ENCODE results near the gene MED15. TPM values are rescaled to one million over a fixed set of nuclear protein-coding genes. Genes with fewer than 3 reads are reported as not detected.

MED15 gene
- total RNA-seq, 1 donor from 2014 or later, result 77.8 TPM

- H3K9me3 Mint-ChIP-seq (ENCODE audit: low read depth), result no peaks in the 10 kb centered on the region
These were observed 58.4 kb downstream of the MED15 start for GRCh38 chr22:20565761-20566160.

GRCh38 chr22:20566420-20567260 lies 59.2 kb downstream of the MED15 start:
- Mint-ChIP-seq H3K27ac (no peak overlapping the region), H3K27me3 (no peaks in the 10 kb centered on the region), H3K4me3 (ENCODE audit: low read depth) (no peak overlapping the region), H3K36me3 (ENCODE audit: insufficient read depth) (peaks cover 6% of the 10 kb centered on the region), H3K4me1 (ENCODE audit: low read depth) (no peaks in the 10 kb centered on the region), H3K9me3 (ENCODE audit: low read depth) (no peaks in the 10 kb centered on the region)
- no peak for DNase-seq (ENCODE audit: low spot score, unreplicated experiment)
- TF ChIP-seq, protein P1, sequence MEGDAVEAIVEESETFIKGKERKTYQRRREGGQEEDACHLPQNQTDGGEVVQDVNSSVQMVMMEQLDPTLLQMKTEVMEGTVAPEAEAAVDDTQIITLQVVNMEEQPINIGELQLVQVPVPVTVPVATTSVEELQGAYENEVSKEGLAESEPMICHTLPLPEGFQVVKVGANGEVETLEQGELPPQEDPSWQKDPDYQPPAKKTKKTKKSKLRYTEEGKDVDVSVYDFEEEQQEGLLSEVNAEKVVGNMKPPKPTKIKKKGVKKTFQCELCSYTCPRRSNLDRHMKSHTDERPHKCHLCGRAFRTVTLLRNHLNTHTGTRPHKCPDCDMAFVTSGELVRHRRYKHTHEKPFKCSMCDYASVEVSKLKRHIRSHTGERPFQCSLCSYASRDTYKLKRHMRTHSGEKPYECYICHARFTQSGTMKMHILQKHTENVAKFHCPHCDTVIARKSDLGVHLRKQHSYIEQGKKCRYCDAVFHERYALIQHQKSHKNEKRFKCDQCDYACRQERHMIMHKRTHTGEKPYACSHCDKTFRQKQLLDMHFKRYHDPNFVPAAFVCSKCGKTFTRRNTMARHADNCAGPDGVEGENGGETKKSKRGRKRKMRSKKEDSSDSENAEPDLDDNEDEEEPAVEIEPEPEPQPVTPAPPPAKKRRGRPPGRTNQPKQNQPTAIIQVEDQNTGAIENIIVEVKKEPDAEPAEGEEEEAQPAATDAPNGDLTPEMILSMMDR (IDR thresholded peaks at IDR 0.05; ENCODE audit: unreplicated experiment), result no peak

More at GRCh38 chr22:20565761-20566160, 58.4 kb downstream of the MED15 start:
- no peak for DNase-seq (ENCODE audit: low spot score, unreplicated experiment)
- TF ChIP-seq, protein P1 (IDR thresholded peaks at IDR 0.05; ENCODE audit: unreplicated experiment), result no peak
- H3K27ac Mint-ChIP-seq, result no peak overlapping the region
- no peak overlapping the region for H3K4me3 Mint-ChIP-seq (ENCODE audit: low read depth)
- H3K27me3 Mint-ChIP-seq, result no peaks in the 10 kb centered on the region
- H3K36me3 Mint-ChIP-seq (ENCODE audit: insufficient read depth), result peaks cover 8% of the 10 kb centered on the region
- no peaks in the 10 kb centered on the region for H3K4me1 Mint-ChIP-seq (ENCODE audit: low read depth)

GRCh38 chr22:20567371-20567847 lies 60.0 kb downstream of the MED15 start:
- Mint-ChIP-seq H3K36me3 (ENCODE audit: insufficient read depth) (peaks cover 8% of the 10 kb centered on the region), H3K4me3 (ENCODE audit: low read depth) (no peak overlapping the region), H3K27me3 (no peaks in the 10 kb centered on the region), H3K4me1 (ENCODE audit: low read depth) (no peaks in the 10 kb centered on the region), H3K9me3 (ENCODE audit: low read depth) (no peaks in the 10 kb centered on the region), H3K27ac (peak overlapping the region; percentile 79)
- TF ChIP-seq, protein P1 (IDR thresholded peaks at IDR 0.05; ENCODE audit: unreplicated experiment), result no peak
- DNase-seq (ENCODE audit: low spot score, unreplicated experiment), result no peak

DNA sequence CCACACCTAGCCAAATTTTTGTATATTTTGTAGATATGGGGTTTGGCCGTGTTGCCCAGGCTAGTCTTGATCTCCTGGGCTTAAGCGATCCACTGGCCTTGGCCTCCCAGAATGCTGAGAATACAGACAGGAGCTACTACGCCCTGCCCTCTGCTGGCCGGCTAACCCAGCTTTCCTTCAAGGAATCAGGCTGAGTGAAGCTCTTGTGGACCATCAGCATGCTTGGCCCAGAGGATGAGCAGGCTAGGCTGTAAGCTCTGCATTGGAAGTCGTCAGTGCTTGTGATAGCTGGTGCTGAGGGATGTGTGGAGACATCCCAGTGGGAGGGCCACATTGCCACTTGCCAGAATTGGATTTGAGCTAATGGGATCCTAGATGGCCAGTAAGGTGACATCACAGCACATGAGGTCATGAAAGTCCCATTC lies 60.6 kb downstream of the MED15 start:
- no peak overlapping the region for H3K4me3 Mint-ChIP-seq (ENCODE audit: low read depth)
- TF ChIP-seq, protein P1 (IDR thresholded peaks at IDR 0.05; ENCODE audit: unreplicated experiment), result peak; percentile 21
- H3K27me3 Mint-ChIP-seq, result no peaks in the 10 kb centered on the region
- no peak for DNase-seq (ENCODE audit: low spot score, unreplicated experiment)
- H3K36me3 Mint-ChIP-seq (ENCODE audit: insufficient read depth), result peaks cover 8% of the 10 kb centered on the region
- H3K9me3 Mint-ChIP-seq (ENCODE audit: low read depth), result no peaks in the 10 kb centered on the region
- no peaks in the 10 kb centered on the region for H3K4me1 Mint-ChIP-seq (ENCODE audit: low read depth)
- H3K27ac Mint-ChIP-seq, result no peak overlapping the region

DNA sequence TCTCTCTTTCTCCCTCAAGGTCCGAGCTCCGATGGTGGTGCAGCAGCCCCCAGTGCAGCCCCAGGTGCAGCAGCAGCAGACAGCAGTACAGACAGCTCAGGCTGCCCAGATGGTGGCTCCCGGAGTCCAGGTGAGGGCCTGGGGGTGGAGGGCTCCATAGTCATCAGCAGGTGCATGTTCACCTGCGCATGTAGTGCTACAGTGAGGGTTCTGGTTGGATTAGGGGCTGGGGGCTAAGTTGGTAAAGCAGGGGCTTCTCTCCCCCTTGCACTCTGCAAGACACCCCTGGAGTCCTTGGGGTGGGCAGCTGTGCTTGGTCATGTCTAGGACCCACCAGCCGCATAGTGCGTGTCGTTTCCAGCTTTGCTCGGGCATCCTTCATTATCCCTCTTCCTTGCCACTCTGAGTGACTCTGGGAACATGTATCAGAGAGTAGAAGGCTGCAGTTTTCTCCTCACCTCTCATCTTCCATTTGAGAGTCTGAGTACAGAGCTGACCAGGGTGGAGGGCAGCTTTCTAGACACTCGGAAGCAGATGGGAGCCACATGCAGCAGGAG lies 61.2 kb downstream of the MED15 start:
- Mint-ChIP-seq H3K9me3 (ENCODE audit: low read depth) (no peaks in the 10 kb centered on the region), H3K36me3 (ENCODE audit: insufficient read depth) (peaks cover 8% of the 10 kb centered on the region), H3K4me3 (ENCODE audit: low read depth) (no peak overlapping the region), H3K4me1 (ENCODE audit: low read depth) (no peaks in the 10 kb centered on the region), H3K27me3 (no peaks in the 10 kb centered on the region), H3K27ac (no peak overlapping the region)
- TF ChIP-seq, protein P1 (IDR thresholded peaks at IDR 0.05; ENCODE audit: unreplicated experiment), result no peak
- DNase-seq (ENCODE audit: low spot score, unreplicated experiment), result no peak

All from progenitor cell of endocrine pancreas (in vitro differentiated cells).